ENCODE results near the gene NRG2. TPM values are rescaled to one million over a fixed set of nuclear protein-coding genes. Genes with fewer than 3 reads are reported as not detected.

NRG2 gene
- polyA plus RNA-seq, 1 of the 3 experiments (the other 2 are of a cell fraction), result 3.7 TPM

DNA sequence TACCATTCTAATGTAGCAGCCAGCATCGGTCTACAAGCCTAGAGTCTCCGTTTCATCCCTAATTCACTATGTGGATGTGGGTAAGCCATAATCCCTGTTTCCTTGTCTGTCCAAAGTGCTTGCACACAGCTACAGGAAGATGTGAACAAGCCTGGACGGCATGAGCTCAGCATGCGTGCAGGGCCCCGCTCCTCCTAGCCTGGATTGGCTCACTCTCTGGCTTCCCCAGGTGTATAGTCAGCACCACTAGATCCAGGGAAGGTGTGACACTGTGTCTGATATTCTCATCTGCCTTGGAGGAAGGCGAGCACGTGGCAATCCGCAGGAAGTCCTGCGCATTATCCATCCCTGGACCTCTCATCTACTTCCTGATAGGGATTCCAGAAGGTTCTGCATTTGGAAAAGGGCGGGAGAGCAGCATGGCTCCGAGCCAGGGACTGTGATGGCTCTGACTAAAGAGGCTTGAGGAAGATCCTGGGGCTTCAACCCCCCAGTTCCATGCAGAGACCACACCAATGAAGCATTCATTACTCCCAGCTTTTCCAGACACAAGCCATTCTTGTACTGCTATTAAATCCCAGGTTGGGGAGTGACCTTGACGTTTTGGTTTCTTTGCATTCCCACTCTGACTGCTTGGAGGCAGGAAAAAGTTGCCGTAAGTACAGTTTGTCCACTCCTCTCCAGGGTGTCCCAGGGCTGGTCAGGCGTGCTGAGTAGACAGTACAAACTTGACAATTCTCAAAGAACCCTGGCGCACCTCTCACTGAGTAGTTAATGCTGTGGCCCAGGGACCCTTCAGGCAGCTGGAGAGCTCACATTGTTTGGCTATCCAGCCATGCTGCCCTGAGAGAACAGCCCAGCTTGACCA, 181.8 kb downstream of the NRG2 start:
- Histone ChIP-seq H3K9ac (no peak overlapping the region), H3K4me2 (no peak overlapping the region), H4K20me1 (ENCODE audit: insufficient read depth) (no peaks in the 10 kb centered on the region), H3K4me1 (ENCODE audit: control insufficient read depth in 1 of 2, insufficient read depth in 2 of 2, low read depth in 1 of 2, low read length in 1 of 2) (peaks cover 0 to 2% of the 10 kb centered on the region in 2 experiments; a peak in 1 of 4 replicates), H3F3A (replicated peaks; ENCODE audit: insufficient read depth) (no peaks in the 10 kb centered on the region), H3K9me2 (no peaks in the 10 kb centered on the region), H2AFZ (ENCODE audit: low read depth) (no peak overlapping the region), H3K9me3 (no peaks in the 10 kb centered on the region), H3K79me2 (ENCODE audit: insufficient read depth) (no peaks in the 10 kb centered on the region), H3K4me3 (ENCODE audit: low read depth in 2 of 2, low read length in 1 of 2) (no peak overlapping the region), H3K27me3 (ENCODE audit: insufficient read depth) (no peaks in the 10 kb centered on the region), H3K36me3 (replicated peaks in 1 of 2; ENCODE audit: control insufficient read depth in 1 of 2, insufficient read depth in 2 of 2, low read length in 1 of 2) (no peaks in the 10 kb centered on the region), H3K27ac (ENCODE audit: low read depth in 2 of 2, low read length in 1 of 2) (no peak overlapping the region)
- DNase-seq, result no peak
- 89% methylated on average over 15 of the region's 15 CpGs for WGBS (ENCODE audit: low lambda C conversion rate)
- ChIA-PET CTCF (interaction anchor here (0.8 to 17.2 kb wide), 9 partner anchors 9 to 140 kb away, joined by 3 to 225 read pairs (median 8); no protein-coding TSS in a partner anchor), POLR2A (no interaction called here)
- TF ChIP-seq NRF1 (IDR thresholded peaks at IDR 0.05; ENCODE audit: low read depth, low read length) (no peak), EZH2phosphoT487 (IDR thresholded peaks at IDR 0.05; ENCODE audit: borderline replicate concordance, low read depth) (no peak), MXI1 (IDR thresholded peaks at IDR 0.05; ENCODE audit: low read depth, low read length) (no peak), TCF12 (IDR thresholded peaks at IDR 0.05) (no peak), RAD21 (IDR thresholded peaks at IDR 0.05; ENCODE audit: low read length) (no peak), RFX5 (IDR thresholded peaks at IDR 0.05; ENCODE audit: low read length) (no peak), NFIC (IDR thresholded peaks at IDR 0.05; ENCODE audit: borderline replicate concordance) (no peak), CHD2 (IDR thresholded peaks at IDR 0.05; ENCODE audit: low read length, partially characterized antibody) (no peak), GATA2 (CRISPR knock-in tag; IDR thresholded peaks at IDR 0.05) (no peak), RXRA (IDR thresholded peaks at IDR 0.05; ENCODE audit: borderline replicate concordance, low read depth) (no peak)
- TF ChIP-seq, protein P1, sequence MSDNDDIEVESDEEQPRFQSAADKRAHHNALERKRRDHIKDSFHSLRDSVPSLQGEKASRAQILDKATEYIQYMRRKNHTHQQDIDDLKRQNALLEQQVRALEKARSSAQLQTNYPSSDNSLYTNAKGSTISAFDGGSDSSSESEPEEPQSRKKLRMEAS (IDR thresholded peaks at IDR 0.05; ENCODE audit: low read depth), result no peak
- TF ChIP-seq, protein P2, sequence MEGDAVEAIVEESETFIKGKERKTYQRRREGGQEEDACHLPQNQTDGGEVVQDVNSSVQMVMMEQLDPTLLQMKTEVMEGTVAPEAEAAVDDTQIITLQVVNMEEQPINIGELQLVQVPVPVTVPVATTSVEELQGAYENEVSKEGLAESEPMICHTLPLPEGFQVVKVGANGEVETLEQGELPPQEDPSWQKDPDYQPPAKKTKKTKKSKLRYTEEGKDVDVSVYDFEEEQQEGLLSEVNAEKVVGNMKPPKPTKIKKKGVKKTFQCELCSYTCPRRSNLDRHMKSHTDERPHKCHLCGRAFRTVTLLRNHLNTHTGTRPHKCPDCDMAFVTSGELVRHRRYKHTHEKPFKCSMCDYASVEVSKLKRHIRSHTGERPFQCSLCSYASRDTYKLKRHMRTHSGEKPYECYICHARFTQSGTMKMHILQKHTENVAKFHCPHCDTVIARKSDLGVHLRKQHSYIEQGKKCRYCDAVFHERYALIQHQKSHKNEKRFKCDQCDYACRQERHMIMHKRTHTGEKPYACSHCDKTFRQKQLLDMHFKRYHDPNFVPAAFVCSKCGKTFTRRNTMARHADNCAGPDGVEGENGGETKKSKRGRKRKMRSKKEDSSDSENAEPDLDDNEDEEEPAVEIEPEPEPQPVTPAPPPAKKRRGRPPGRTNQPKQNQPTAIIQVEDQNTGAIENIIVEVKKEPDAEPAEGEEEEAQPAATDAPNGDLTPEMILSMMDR (IDR thresholded peaks at IDR 0.05), result no peak

DNA sequence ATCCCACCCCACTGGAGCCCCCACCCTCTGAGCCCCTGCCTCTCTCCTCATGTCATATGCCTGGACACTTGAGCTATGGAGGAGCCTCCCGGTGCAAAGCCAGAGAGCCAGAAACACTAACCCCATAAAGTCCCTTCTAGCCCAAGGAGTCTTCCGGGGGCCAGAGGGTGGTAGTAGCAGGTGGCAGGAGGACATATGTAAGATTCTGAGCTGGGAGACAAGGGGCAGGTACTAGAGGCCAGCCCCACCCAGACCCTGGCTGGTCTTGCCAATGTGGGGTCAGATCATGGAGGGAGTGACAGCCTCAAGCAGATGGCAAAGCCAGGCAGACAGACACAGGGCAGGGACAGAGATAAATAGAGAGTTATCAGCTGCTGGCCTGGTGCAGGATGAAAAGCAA, 184.1 kb downstream of the NRG2 start:
- Histone ChIP-seq H3K79me2 (ENCODE audit: insufficient read depth) (no peaks in the 10 kb centered on the region), H3K9ac (no peak overlapping the region), H3K4me3 (ENCODE audit: low read depth in 2 of 2, low read length in 1 of 2) (no peak overlapping the region), H4K20me1 (ENCODE audit: insufficient read depth) (no peaks in the 10 kb centered on the region), H3K36me3 (replicated peaks in 1 of 2; ENCODE audit: control insufficient read depth in 1 of 2, insufficient read depth in 2 of 2, low read length in 1 of 2) (no peaks in the 10 kb centered on the region), H3F3A (replicated peaks; ENCODE audit: insufficient read depth) (no peaks in the 10 kb centered on the region), H3K27ac (ENCODE audit: low read depth in 2 of 2, low read length in 1 of 2) (no peak overlapping the region), H3K4me2 (no peak overlapping the region), H3K4me1 (ENCODE audit: control insufficient read depth in 1 of 2, insufficient read depth in 2 of 2, low read depth in 1 of 2, low read length in 1 of 2) (peaks cover 0 to 2% of the 10 kb centered on the region in 2 experiments; a peak in 1 of 4 replicates), H3K27me3 (ENCODE audit: insufficient read depth) (no peaks in the 10 kb centered on the region), H3K9me3 (no peaks in the 10 kb centered on the region), H3K9me2 (no peaks in the 10 kb centered on the region), H2AFZ (ENCODE audit: low read depth) (no peak overlapping the region)
- TF ChIP-seq GATA2 (CRISPR knock-in tag; IDR thresholded peaks at IDR 0.05), result no peak
- TF ChIP-seq, protein P3, sequence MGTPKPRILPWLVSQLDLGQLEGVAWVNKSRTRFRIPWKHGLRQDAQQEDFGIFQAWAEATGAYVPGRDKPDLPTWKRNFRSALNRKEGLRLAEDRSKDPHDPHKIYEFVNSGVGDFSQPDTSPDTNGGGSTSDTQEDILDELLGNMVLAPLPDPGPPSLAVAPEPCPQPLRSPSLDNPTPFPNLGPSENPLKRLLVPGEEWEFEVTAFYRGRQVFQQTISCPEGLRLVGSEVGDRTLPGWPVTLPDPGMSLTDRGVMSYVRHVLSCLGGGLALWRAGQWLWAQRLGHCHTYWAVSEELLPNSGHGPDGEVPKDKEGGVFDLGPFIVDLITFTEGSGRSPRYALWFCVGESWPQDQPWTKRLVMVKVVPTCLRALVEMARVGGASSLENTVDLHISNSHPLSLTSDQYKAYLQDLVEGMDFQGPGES (IDR thresholded peaks at IDR 0.05; ENCODE audit: low read depth, low read length), result no peak
- TF ChIP-seq JUND (IDR thresholded peaks at IDR 0.05), result no peak
- TF ChIP-seq SMC3 (IDR thresholded peaks at IDR 0.05; ENCODE audit: low read depth, low read length), result no peak
- no peak for TF ChIP-seq ELF1 (IDR thresholded peaks at IDR 0.05)
- no peak for TF ChIP-seq TEAD4 (IDR thresholded peaks at IDR 0.05; ENCODE audit: borderline replicate concordance, insufficient read depth)
- no peak for TF ChIP-seq RCOR1 (IDR thresholded peaks at IDR 0.05; ENCODE audit: low read length)
- no peak for TF ChIP-seq FOXJ3 (CRISPR knock-in tag; IDR thresholded peaks at IDR 0.05)
- no peak for TF ChIP-seq YY1 (IDR thresholded peaks at IDR 0.05; ENCODE audit: low read depth)
- no peak for TF ChIP-seq FOSL2 (IDR thresholded peaks at IDR 0.05; ENCODE audit: borderline replicate concordance, low read depth)
- TF ChIP-seq EZH2phosphoT487 (IDR thresholded peaks at IDR 0.05; ENCODE audit: borderline replicate concordance, low read depth), result no peak
- TF ChIP-seq, protein P4, sequence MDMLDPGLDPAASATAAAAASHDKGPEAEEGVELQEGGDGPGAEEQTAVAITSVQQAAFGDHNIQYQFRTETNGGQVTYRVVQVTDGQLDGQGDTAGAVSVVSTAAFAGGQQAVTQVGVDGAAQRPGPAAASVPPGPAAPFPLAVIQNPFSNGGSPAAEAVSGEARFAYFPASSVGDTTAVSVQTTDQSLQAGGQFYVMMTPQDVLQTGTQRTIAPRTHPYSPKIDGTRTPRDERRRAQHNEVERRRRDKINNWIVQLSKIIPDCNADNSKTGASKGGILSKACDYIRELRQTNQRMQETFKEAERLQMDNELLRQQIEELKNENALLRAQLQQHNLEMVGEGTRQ (IDR thresholded peaks at IDR 0.05; ENCODE audit: borderline replicate concordance, low read depth, low read length), result no peak
- ChIA-PET POLR2A (no interaction called here), CTCF (interaction anchor here (1.1 to 17.2 kb wide), 5 partner anchors 10 to 168 kb away, joined by 3 to 225 read pairs (median 10); no protein-coding TSS in a partner anchor)
- no peak for DNase-seq
- 66% methylated on average over 2 of the region's 2 CpGs for WGBS (ENCODE audit: low lambda C conversion rate)
